ENCODE results near the gene AFF3.

AFF3 gene

GRCh38 chr2:100068395-100068794, 74.0 kb downstream of the AFF3 start:
- no peak for DNase-seq

GRCh38 chr2:100067784-100068183, 74.6 kb downstream of the AFF3 start:
- DNase-seq, result no peak

GRCh38 chr2:100066856-100067255, 75.5 kb downstream of the AFF3 start:
- DNase-seq, result no peak

- DNase-seq, result no peak
Measured at GRCh38 chr2:100066246-100066645, 76.1 kb downstream of the AFF3 start.

GRCh38 chr2:100064592-100065428, 77.6 kb downstream of the AFF3 start:
- DNase-seq, result no peak

GRCh38 chr2:100064165-100064564, 78.2 kb downstream of the AFF3 start:
- no peak for DNase-seq

- no peak for DNase-seq
Measured at GRCh38 chr2:100063459-100063953, 78.9 kb downstream of the AFF3 start.

GRCh38 chr2:100062336-100062735, 80.1 kb downstream of the AFF3 start:
- no peak for DNase-seq

- DNase-seq, result no peak
Measured at GRCh38 chr2:100060875-100061274, 81.5 kb downstream of the AFF3 start.

GRCh38 chr2:100059638-100060037, 82.8 kb downstream of the AFF3 start:
- no peak for DNase-seq

GRCh38 chr2:100057901-100058261, 84.5 kb downstream of the AFF3 start:
- DNase-seq, result no peak

- no peak for DNase-seq
Measured at GRCh38 chr2:100054426-100054825, 88.0 kb downstream of the AFF3 start.

GRCh38 chr2:100053087-100053885, 89.1 kb downstream of the AFF3 start:
- no peak for DNase-seq

- no peak for DNase-seq
Measured at GRCh38 chr2:100052650-100053049, 89.7 kb downstream of the AFF3 start.

GRCh38 chr2:100051253-100051652, 91.1 kb downstream of the AFF3 start:
- no peak for DNase-seq

GRCh38 chr2:100050685-100051084, 91.7 kb downstream of the AFF3 start:
- DNase-seq, result no peak

- DNase-seq, result no peak
Measured at GRCh38 chr2:100046961-100047947, 95.1 kb downstream of the AFF3 start.

GRCh38 chr2:100045000-100045399, 97.4 kb downstream of the AFF3 start:
- DNase-seq, result no peak

GRCh38 chr2:100043891-100044255, 98.5 kb downstream of the AFF3 start:
- DNase-seq, result no peak

GRCh38 chr2:100043081-100043890, 99.1 kb downstream of the AFF3 start:
- DNase-seq, result no peak

GRCh38 chr2:100042562-100042961, 99.8 kb downstream of the AFF3 start:
- DNase-seq, result no peak

- peak; percentile 5 for DNase-seq
Measured at GRCh38 chr2:100041946-100042345, 100.4 kb downstream of the AFF3 start.
